Liver (tissue), 10 donors: ENCODE data around the gene F7. TPM values are rescaled to one million over a fixed set of nuclear protein-coding genes. Genes with fewer than 3 reads are reported as not detected.

Experiments used
- DNase-seq: peaks from one replicate; pipeline ENCODE4 v3.0.0-alpha.2; 2017; ENCODE audit warnings: low spot score
- H3K27ac ChIP-seq, 2 donors: one replicate each; pipeline ENCODE4 v1.7.0; 2013; ENCODE audit warnings: inconsistent platforms in 2 of 2, low read length in 2 of 2, control low read depth in 1 of 2, low read depth in 1 of 2, mild to moderate bottlenecking in 1 of 2
- H3K27me3 ChIP-seq, 4 donors: one replicate each; pipeline versions ENCODE4 v1.6.1 to v1.7.0; 2013; ENCODE audit warnings: low read length in 3 of 4, inconsistent platforms in 1 of 4, mild to moderate bottlenecking in 1 of 4, moderate library complexity in 1 of 4; ENCODE audit not compliant: control insufficient read depth in 4 of 4, insufficient read depth in 4 of 4
- H3K36me3 ChIP-seq, 4 donors: one replicate each; pipeline versions ENCODE4 v1.6.1 to v1.7.0; 2013; ENCODE audit warnings: low read length in 3 of 4, mild to moderate bottlenecking in 3 of 4, low read depth in 1 of 4, moderate library complexity in 1 of 4; ENCODE audit not compliant: control insufficient read depth in 4 of 4, insufficient read depth in 3 of 4
- H3K4me1 ChIP-seq, 4 donors: one replicate each; pipeline versions ENCODE4 v1.6.1 to v1.7.0; 2013; ENCODE audit warnings: low read length in 3 of 4, mild to moderate bottlenecking in 3 of 4, moderate library complexity in 1 of 4; ENCODE audit not compliant: control insufficient read depth in 4 of 4, insufficient read depth in 4 of 4
- H3K4me3 ChIP-seq, 3 donors: one replicate each; pipeline versions ENCODE4 v1.6.1 to v1.7.0; 2013; ENCODE audit warnings: low read length in 3 of 3, control low read depth in 1 of 3, low read depth in 1 of 3, mild to moderate bottlenecking in 1 of 3
- H3K9ac ChIP-seq, 2 donors: one replicate each; pipeline ENCODE4 v1.7.0; 2013; ENCODE audit warnings: low read length in 2 of 2, mild to moderate bottlenecking in 2 of 2, moderate library complexity in 2 of 2, control low read depth in 1 of 2, low read depth in 1 of 2
- H3K9me3 ChIP-seq, 4 donors: one replicate each; pipeline versions ENCODE4 v1.6.1 to v1.7.0; 2013; ENCODE audit warnings: low read length in 3 of 4; ENCODE audit not compliant: control insufficient read depth in 4 of 4
- ATF3 ChIP-seq: IDR thresholded peaks from 2 replicates; pipeline ENCODE4 v1.6.1; 2016; ENCODE audit warnings: antibody characterized with exemption
- CTCF ChIP-seq: fragments of 150-350 bp; IDR thresholded peaks from 2 replicates; pipeline ENCODE4 v1.5.1; 2017; ENCODE audit warnings: improper control_type of control experiment, low read depth, low read length; ENCODE audit not compliant: missing input control
- GABPA ChIP-seq, 2 donors: IDR thresholded peaks in 1 of 2; conservative IDR thresholded peaks in 1 of 2; 2 replicates each; pipeline ENCODE4 v1.6.1; 2016; ENCODE audit warnings: antibody characterized with exemption in 2 of 2, mild to moderate bottlenecking in 1 of 2, moderate library complexity in 1 of 2
- JUND ChIP-seq, 2 donors: IDR thresholded peaks; 2 replicates each; pipeline ENCODE4 v1.6.1; 2016; ENCODE audit warnings: antibody characterized with exemption in 2 of 2
- MAX ChIP-seq: IDR thresholded peaks from 2 replicates; pipeline ENCODE4 v1.6.1; 2016; ENCODE audit warnings: antibody characterized with exemption
- RAD21 ChIP-seq, 2 donors: IDR thresholded peaks; 2 replicates each; pipeline ENCODE4 v1.6.1; 2016; ENCODE audit warnings: antibody characterized with exemption in 2 of 2, mild to moderate bottlenecking in 2 of 2
- REST ChIP-seq: IDR thresholded peaks from 2 replicates; pipeline ENCODE4 v1.6.1; 2016; ENCODE audit warnings: antibody characterized with exemption, mild to moderate bottlenecking
- TAF1 ChIP-seq: conservative IDR thresholded peaks from 2 replicates; pipeline ENCODE4 v1.6.1; 2016; ENCODE audit warnings: antibody characterized with exemption, mild to moderate bottlenecking
- YY1 ChIP-seq: IDR thresholded peaks from 2 replicates; pipeline ENCODE4 v1.6.1; 2016; ENCODE audit warnings: antibody characterized with exemption, mild to moderate bottlenecking
- WGBS: extraction: QIAGEN DNeasy Blood & Tissue Kit; methylation state at CpG from one replicate; pipeline ENCODE4 v1.1.7; 2013; 5-methylcytosine and 5-hydroxymethylcytosine counted together
- polyA plus RNA-seq, 2 donors: library from polyadenylated mRNA; stranded (reverse) in 1 of 2; unstranded in 1 of 2; fragments of 200-250 nt in 1 of 2; fragments of >200 nt in 1 of 2; fragmentation: Nextera tagmentation in 1 of 2; extraction: Ambion mirVana in 1 of 2; gene quantifications; one replicate each; pipeline versions ENCODE4 v1.2.1 to v1.2.3, GENCODE V29; 2013 to 2015
- small RNA-seq: library from RNA; depleted of rRNA; stranded (forward); fragments of <200 nt; gene quantifications from one replicate; pipeline ENCODE3, GENCODE V24; 2014
- total RNA-seq, 2 donors: library from RNA; depleted of rRNA; stranded (reverse); fragments of >200 nt; gene quantifications; one replicate each; pipeline ENCODE4 v1.2.3, GENCODE V29; 2014
- donor health status: healthy.
- donor health status: healthy.
- donor health status: healthy.
- donor health status: healthy.
- donor health status: healthy.

Gene F7
- total and polyA plus RNA-seq, 4 donors: 46.6 to 92.6 (median 66.2) TPM

GRCh38 chr13:113168211-113168610, 62.6 kb downstream of the F7 start:
- no peak for TF ChIP-seq CTCF
- TF ChIP-seq JUND (IDR thresholded peaks at IDR 0.05): no peak
- no peak for TF ChIP-seq REST
- no peak for TF ChIP-seq GABPA (IDR thresholded peaks at IDR 0.05 in 1 of 2, conservative IDR thresholded peaks at IDR 0.05 in 1 of 2)
- no peak for TF ChIP-seq ATF3
- TF ChIP-seq YY1: no peak
- WGBS: 97% methylated on average over 7 of the region's 7 CpGs
- Histone ChIP-seq H3K4me1 (peaks cover 0 to 6% (median 3%) of the 10 kb centered on the region in 4 donors), H3K4me3 (no peak overlapping the region), H3K27me3 (no peaks in the 10 kb centered on the region), H3K27ac (no peak overlapping the region), H3K9me3 (no peaks in the 10 kb centered on the region), H3K36me3 (peaks cover 6 to 42% (median 18%) of the 10 kb centered on the region in 4 donors), H3K9ac (no peak overlapping the region)
- no peak for DNase-seq

GRCh38 chr13:113169277-113170272, 64.0 kb downstream of the F7 start:
- Histone ChIP-seq H3K9ac (no peak overlapping the region), H3K27ac (no peak overlapping the region), H3K36me3 (peaks cover 6 to 42% (median 20%) of the 10 kb centered on the region in 4 donors), H3K4me3 (no peak overlapping the region), H3K27me3 (no peaks in the 10 kb centered on the region), H3K9me3 (no peaks in the 10 kb centered on the region), H3K4me1 (peaks cover 0 to 6% (median 3%) of the 10 kb centered on the region in 4 donors)
- WGBS: 73% methylated on average over 13 of the region's 13 CpGs
- no peak for DNase-seq
- no peak for TF ChIP-seq RAD21 (IDR thresholded peaks at IDR 0.05)
- TF ChIP-seq GABPA (IDR thresholded peaks at IDR 0.05 in 1 of 2, conservative IDR thresholded peaks at IDR 0.05 in 1 of 2): no peak
- TF ChIP-seq MAX: no peak
- TF ChIP-seq TAF1: no peak
- TF ChIP-seq REST: no peak

Small RNA genes lying within 50 kb of the gene (small RNA-seq; reads per million reads assigned to genes)
- not detected for gene AL137002.1

Other genes with a start within 250 kb of the F7 start
- 10 to 100 TPM in 1 of 2 donors, 1 to 10 TPM in 1; 9.1 to 12.8 TPM for gene MCF2L, start 136.6 kb upstream of the F7 start, total RNA-seq
- 1 to 10 TPM; 2.9 to 5.1 TPM for gene MCF2L, start 136.6 kb upstream of the F7 start, polyA plus RNA-seq
- gene F10, start 17.0 kb downstream of the F7 start, total RNA-seq: 100 to 1,000 TPM in 1 of 2 donors, 10 to 100 TPM in 1; 85.3 to 110 TPM
- gene F10, start 17.0 kb downstream of the F7 start, polyA plus RNA-seq: 100 to 1,000 TPM; 124 to 199 TPM
- gene PROZ, start 52.9 kb downstream of the F7 start, total RNA-seq: 10 to 100 TPM; 10.6 to 36.6 TPM
- 10 to 100 TPM; 23.9 to 40.7 TPM for gene PROZ, start 52.9 kb downstream of the F7 start, polyA plus RNA-seq
- 10 to 100 TPM; 30.6 to 39.1 TPM for gene PCID2, start 102.9 kb downstream of the F7 start, total RNA-seq
- 10 to 100 TPM; 13.8 to 14.7 TPM for gene PCID2, start 102.9 kb downstream of the F7 start, polyA plus RNA-seq
- gene CUL4A, start 103.8 kb downstream of the F7 start, total RNA-seq: 10 to 100 TPM; 64.1 to 89.4 TPM
- 10 to 100 TPM; 19.9 to 27.7 TPM for gene CUL4A, start 103.8 kb downstream of the F7 start, polyA plus RNA-seq
- gene LAMP1, start 191.4 kb downstream of the F7 start, total RNA-seq: 10 to 100 TPM; 60.0 to 65.8 TPM
- 100 to 1,000 TPM in 1 of 2 donors, 10 to 100 TPM in 1; 24.4 to 160 TPM for gene LAMP1, start 191.4 kb downstream of the F7 start, polyA plus RNA-seq